ENCODE measurements around the gene GSTCD. TPM values are rescaled to one million over a fixed set of nuclear protein-coding genes. Genes with fewer than 3 reads are reported as not detected.

The GSTCD gene
- total and polyA plus RNA-seq, 2 of the 4 experiments (the other 2 are of a cell fraction): 5.2 to 20.3 TPM

GRCh38 chr4:105698607-105699006 is 10.0 kb upstream of the GSTCD start:
- H4K5ac ChIP-seq (ENCODE audit: low read depth, low read length): no peak overlapping the region
- ChIA-PET POLR2A (ENCODE audit: unreplicated experiment) (no interaction called here), CTCF (no interaction called here)
- no peak overlapping the region for H3K9ac ChIP-seq (ENCODE audit: low read depth, low read length)
- peaks cover 3% of the 10 kb centered on the region; the same call in 1 of the 2 replicates for H3K36me3 ChIP-seq (ENCODE audit: control insufficient read depth, insufficient read depth, low read length)
- ATAC-seq (ENCODE audit: low read depth) (no peak), DNase-seq (no peak)
- H4K20me1 ChIP-seq (ENCODE audit: insufficient read depth, low read length): no peaks in the 10 kb centered on the region; the same call in 1 of the 2 replicates
- BruUV-seq (replicated peaks): no TSS peak
- no peak overlapping the region for H2AFZ ChIP-seq (replicated peaks; ENCODE audit: low read length, poor library complexity)
- H3K79me1 ChIP-seq (ENCODE audit: low read depth in 1 of 2, low read length in 2 of 2): peaks cover 7 to 14% of the 10 kb centered on the region in 2 experiments
- intact Hi-C loops (cut with micrococcal nuclease) (no loop called here), dilution Hi-C loops (cut with HindIII; ENCODE audit: low sequenced_read_pairs, unreplicated experiment) (no loop called here), in situ Hi-C loops (cut with MboI; ENCODE audit: low sequenced_read_pairs) (no loop called here)
- H3K27me3 ChIP-seq (ENCODE audit: control insufficient read depth, insufficient read depth, low read length): no peaks in the 10 kb centered on the region
- H2BK15ac ChIP-seq (ENCODE audit: low read depth, low read length): no peak overlapping the region
- H4K91ac ChIP-seq (ENCODE audit: insufficient read depth, low read depth, low read length): no peak overlapping the region
- H2BK5ac ChIP-seq (ENCODE audit: low read depth, low read length, poor library complexity, severe bottlenecking): no peak overlapping the region
- H3K23ac ChIP-seq (ENCODE audit: low read depth, low read length): no peak overlapping the region
- no peaks in the 10 kb centered on the region for H3K9me1 ChIP-seq (ENCODE audit: insufficient read depth, low read length)
- H2AK5ac ChIP-seq (ENCODE audit: low read depth, low read length): no peak overlapping the region
- H3K9me3 ChIP-seq (ENCODE audit: control insufficient read depth, insufficient read depth, low read length): no peaks in the 10 kb centered on the region
- H4K8ac ChIP-seq (ENCODE audit: low read depth in 2 of 2, low read length in 2 of 2): no peak overlapping the region
- H2AK9ac ChIP-seq (replicated peaks; ENCODE audit: low read depth, low read length, poor library complexity): no peak overlapping the region
- H3K4ac ChIP-seq (ENCODE audit: low read depth, low read length): no peak overlapping the region
- H3K27ac ChIP-seq (ENCODE audit: insufficient read depth, low read length): no peak overlapping the region
- no peaks in the 10 kb centered on the region for H3K4me1 ChIP-seq (ENCODE audit: control insufficient read depth, insufficient read depth, low read length)
- H3K4me3 ChIP-seq (ENCODE audit: insufficient read depth, low read depth, low read length): no peak overlapping the region
- WGBS, 2 experiments (ENCODE audit: extremely low coverage in 2 of 2, insufficient read length in 1 of 2): no CpG with 5 or more reads among the region's 2 CpGs
- TF ChIP-seq CEBPB (IDR thresholded peaks at IDR 0.05; ENCODE audit: low read depth, low read length): no peak
- no peak for TF ChIP-seq FOS (IDR thresholded peaks at IDR 0.05; ENCODE audit: low read depth, low read length)
- no peak for TF ChIP-seq MAZ (IDR thresholded peaks at IDR 0.05; ENCODE audit: borderline replicate concordance, low read depth, low read length)
- no peak for TF ChIP-seq NFE2L2 (IDR thresholded peaks at IDR 0.05; ENCODE audit: low read depth, low read length)
- TF ChIP-seq POLR2A (IDR thresholded peaks at IDR 0.05; ENCODE audit: low read depth, low read length): no peak
- no peak for TF ChIP-seq MXI1 (IDR thresholded peaks at IDR 0.05; ENCODE audit: borderline replicate concordance, low read depth, low read length)
- no peak for TF ChIP-seq USF2 (IDR thresholded peaks at IDR 0.05; ENCODE audit: low read depth, low read length)
- TF ChIP-seq CTCF (conservative IDR thresholded peaks at IDR 0.05; ENCODE audit: low read depth, low read length): no peak
- TF ChIP-seq BHLHE40 (IDR thresholded peaks at IDR 0.05; ENCODE audit: low read depth, low read length): no peak
- no peak for TF ChIP-seq RAD21 (IDR thresholded peaks at IDR 0.05; ENCODE audit: low read length)
- no peak for TF ChIP-seq CHD1 (IDR thresholded peaks at IDR 0.05; ENCODE audit: low read depth, low read length)
- no peak for TF ChIP-seq SMC3 (IDR thresholded peaks at IDR 0.05; ENCODE audit: low read depth, low read length)
- TF ChIP-seq RFX5 (IDR thresholded peaks at IDR 0.05; ENCODE audit: low read depth, low read length): no peak
- TF ChIP-seq ELK1 (IDR thresholded peaks at IDR 0.05; ENCODE audit: borderline replicate concordance, low read depth, low read length): no peak
- TF ChIP-seq MAFK (IDR thresholded peaks at IDR 0.05; ENCODE audit: low read depth, low read length): no peak
- no peak for TF ChIP-seq RCOR1 (IDR thresholded peaks at IDR 0.05; ENCODE audit: insufficient replicate concordance, low read length)
- no peak overlapping the region for H3K18ac ChIP-seq (ENCODE audit: low read depth, low read length)
- H3K14ac ChIP-seq (replicated peaks; ENCODE audit: low read depth, low read length): no peak overlapping the region
- no peak overlapping the region for H3K4me2 ChIP-seq (ENCODE audit: low read depth, low read length)
- no peak overlapping the region for H3K56ac ChIP-seq (ENCODE audit: extremely low read depth, insufficient read depth, low read length)
- H2BK20ac ChIP-seq (ENCODE audit: low read depth, low read length): no peak overlapping the region
- no peak overlapping the region for H2BK120ac ChIP-seq (ENCODE audit: low read depth, low read length)

All from IMR-90 (cell line).